Stimulated activated CD8-positive, alpha-beta memory T cell treated with anti-CD3 and anti-CD28 coated beads, Interleukin-15, amount 100 ng/mL, for 4 hours (primary cell): ENCODE results near the gene IL17RA.
A peak's percentile ranks its signal among the peaks of the same experiment; 100 is the strongest.

Experiments
- DNase-seq, 2 donors: peaks; one replicate each; pipeline ENCODE4 v3.0.0-alpha.2; 2020; ENCODE audit warnings: low read depth in 2 of 2

IL17RA gene

DNA sequence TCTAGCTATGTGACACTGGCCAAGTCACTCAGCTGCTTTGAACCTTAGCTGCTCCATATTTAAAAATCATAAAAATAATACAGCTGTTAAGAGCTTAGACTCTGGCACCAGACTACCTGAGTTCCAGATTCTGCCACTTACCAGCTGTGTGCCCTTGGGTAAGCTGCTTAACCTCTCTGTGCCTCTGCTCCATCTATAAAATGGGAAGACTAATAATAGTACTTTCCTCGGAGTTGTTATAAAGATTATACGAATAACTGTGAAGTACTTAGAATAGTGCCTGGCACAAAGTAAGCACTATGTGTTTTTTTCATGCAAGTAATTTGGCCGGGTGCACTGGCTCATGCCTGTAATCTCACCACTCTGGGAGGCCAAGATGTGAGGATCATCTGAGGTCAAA, 72.9 kb downstream of the IL17RA start:
- DNase-seq, result no peak

DNA sequence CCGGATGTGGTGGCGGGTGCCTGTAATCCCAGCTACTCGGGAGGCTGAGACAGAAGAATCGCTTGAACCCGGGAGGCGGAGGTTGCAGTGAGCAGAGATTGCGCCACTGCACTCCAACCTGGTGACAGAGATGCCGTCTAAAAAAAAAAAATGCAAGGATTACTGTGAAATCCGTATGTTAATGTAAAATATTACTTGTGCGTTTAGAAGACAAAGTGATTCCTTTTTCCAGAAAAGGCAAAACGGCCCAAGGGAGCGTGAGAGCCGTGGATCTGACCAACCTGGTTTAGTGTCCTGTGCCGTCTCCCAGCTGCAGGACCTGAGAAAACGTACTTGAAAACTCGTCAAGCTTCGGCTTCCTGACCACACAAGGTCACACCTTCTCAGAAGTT, 73.4 kb downstream of the IL17RA start:
- no peak for DNase-seq

DNA sequence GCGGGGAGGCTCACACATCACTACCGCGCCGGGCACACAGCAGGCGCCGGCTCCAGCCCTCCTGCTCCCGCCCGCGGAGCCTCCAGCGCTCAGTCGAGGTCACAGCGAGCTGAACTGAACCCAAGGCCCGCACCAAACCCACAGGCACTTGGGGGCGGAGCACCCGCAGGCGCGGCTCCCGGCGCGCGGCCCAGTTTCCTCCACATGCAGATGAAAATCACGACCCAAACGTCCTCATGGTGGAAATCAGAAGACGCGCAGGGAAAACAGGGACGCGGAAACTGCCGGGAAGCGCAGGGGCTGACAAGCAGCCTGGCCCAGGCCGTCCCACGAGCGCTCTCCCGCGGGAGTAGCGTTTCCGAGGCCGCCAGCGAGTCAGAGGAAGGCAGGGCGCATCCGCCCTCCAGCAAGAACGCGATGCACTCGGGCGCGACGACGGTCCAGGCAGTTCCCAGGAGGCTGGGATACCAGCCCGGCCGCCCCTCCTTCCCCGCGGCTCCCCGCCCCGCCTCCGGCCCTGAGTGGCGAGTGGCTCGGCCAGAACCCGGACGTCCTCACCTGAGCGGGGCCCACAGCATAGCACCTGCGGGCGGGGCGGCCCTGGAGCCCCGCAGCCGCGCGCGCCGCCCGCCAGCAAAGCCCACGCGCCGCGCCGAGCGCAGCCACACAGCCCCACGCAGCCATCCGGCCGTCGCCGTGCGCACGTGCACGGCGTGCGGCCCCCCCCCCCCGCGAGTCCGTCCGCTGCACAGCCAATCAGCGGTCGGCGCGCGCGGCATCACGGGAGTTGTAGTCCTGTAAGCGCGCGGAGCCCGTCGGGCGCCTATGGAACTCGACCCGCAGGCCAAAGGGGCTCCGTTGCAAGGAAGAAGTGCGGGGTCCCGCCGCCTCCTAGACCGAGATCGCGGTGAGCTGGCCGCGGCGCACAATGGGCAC, 74.0 kb downstream of the IL17RA start, which contains the start of gene HDHD5:
Gene HDHD5, minus strand, starts transcription at position 710 of the 936 bp plus-strand sequence. Its CDS starts 26 bp downstream, at position 684.
- peak; percentile 74 to 75 for DNase-seq

DNA sequence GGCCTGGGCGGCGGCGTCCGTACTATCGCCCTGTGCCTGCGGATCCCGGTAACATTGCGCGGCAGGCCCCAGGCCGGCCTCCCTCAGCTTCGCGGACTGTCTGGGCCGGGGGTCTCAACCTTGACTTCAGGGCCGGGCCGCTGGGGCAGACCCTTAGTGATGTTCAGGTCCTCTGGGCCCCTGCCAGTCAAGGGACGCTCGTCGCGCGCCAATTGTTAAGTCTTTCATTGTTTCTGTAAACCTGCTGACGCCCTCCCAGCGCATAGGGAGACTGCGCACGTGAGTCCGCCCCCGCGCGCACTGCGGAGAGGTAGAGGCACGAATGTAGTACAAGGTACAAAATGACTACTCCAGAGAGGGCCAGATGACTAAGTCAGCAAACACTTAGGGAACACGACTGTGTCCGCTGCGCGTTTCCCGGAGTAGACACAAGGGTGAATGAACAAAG, 74.7 kb downstream of the IL17RA start:
- peak; percentile 14 to 20 for DNase-seq

DNA sequence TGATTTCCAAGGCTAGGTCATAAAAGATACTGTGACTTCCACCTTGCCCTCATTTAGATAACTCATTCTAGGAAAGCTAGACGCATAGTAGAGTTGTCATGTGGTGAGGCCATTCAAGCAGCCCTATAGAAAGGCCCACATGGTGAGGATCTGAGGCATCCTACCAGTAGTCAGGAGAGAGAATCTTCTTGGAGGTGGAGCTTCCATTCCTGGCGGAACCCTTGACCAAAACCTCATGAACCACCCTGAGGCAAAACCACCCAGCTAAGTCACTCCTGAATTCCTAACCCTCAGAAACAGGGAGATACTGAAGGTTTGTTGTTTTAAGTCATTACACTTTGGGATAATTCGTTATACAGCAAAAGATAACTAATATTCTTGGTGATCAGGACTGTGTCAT, 77.2 kb downstream of the IL17RA start:
- DNase-seq, result no peak

DNA sequence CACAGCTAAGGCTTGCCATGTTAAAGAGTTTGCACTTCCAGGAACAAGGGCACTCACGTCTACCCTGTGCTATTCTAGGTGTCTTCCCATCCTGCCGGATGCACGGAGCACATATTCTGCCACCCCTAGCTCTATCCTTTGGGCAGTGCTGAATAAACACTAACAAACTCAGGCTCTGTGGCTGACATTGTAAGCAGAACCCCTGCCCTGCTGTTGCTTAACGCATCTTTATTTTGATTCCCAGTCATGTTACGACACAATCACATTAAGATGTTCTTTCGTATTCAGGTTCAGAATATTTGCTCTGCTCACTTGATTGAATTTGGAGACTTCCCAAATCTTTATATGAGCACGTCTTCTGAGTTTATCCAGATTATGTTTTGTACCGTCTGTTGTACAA, 77.9 kb downstream of the IL17RA start:
- DNase-seq, result no peak

DNA sequence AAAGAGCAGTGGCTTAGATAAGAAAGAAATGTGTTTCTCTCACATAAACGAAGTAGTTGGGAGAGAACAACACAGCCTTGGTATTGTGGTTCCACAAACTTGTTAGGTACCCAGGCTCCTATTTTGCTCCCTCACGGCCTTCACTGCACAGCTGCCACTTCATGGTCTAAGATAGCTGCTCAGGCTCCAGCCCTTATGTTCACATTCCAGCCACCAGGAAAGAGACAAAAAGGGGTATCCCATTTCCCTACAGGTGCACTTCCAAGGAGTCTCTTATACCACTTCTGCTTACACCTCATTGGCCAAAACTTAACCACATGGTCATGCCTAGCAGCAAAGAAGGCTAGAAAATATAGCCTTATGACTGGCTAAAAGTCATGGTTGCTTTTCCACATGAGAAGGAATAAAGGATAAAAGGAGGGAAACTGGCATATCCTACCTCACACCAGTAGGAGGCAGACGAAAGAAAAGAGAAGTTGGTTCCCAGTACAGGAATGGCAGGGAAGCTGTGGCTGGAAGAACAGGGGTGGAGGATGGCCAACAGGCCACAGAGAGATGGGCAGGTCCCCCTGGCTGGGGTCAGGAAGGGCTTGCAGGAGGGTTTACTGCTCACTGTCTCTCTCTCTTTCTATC, 79.7 kb downstream of the IL17RA start:
- no peak for DNase-seq
